RWPE2 (cell line): Measurements from ENCODE around the gene LDLRAD3.
"Not testable (repeated sequence)": the region's sequence is repeated elsewhere in the genome, so short reads cannot be mapped to it uniquely, and the experiment has no call there.

Experiments
- ATAC-seq: fragments of 200-7000 bp; cut with Tn5 transposase; 3 replicates; pipeline ENCODE4 v1.9.1; 2021; ENCODE audit warnings: low read depth
- DNase-seq: peaks from one replicate; pipeline ENCODE4 v3.0.0-alpha.2; 2020; ENCODE audit warnings: low spot score
- H3K27ac ChIP-seq: fragments of 450-650 bp; 2 replicates; pipeline ENCODE4 v1.5.1; 2017; ENCODE audit warnings: mild to moderate bottlenecking; ENCODE audit not compliant: poor library complexity, severe bottlenecking
- H3K27me3 ChIP-seq: fragments of 250-450 bp; sonication (Bioruptor Pico); 2 replicates; pipeline ENCODE4 v1.5.1; 2021; ENCODE audit warnings: mild to moderate bottlenecking, moderate library complexity; ENCODE audit not compliant: insufficient read depth, poor library complexity, severe bottlenecking
- H3K36me3 ChIP-seq: fragments of 250-450 bp; sonication (Bioruptor Pico); 2 replicates; pipeline ENCODE4 v1.5.1; 2020; ENCODE audit warnings: low read depth, mild to moderate bottlenecking, moderate library complexity
- H3K4me1 ChIP-seq: fragments of 250-450 bp; sonication (Bioruptor Pico); 2 replicates; pipeline ENCODE4 v1.5.1; 2021; ENCODE audit warnings: mild to moderate bottlenecking, moderate library complexity; ENCODE audit not compliant: insufficient read depth, poor library complexity, severe bottlenecking
- H3K4me3 ChIP-seq: fragments of 250-450 bp; sonication (Bioruptor Pico); 2 replicates; pipeline ENCODE4 v1.5.1; 2021; ENCODE audit warnings: mild to moderate bottlenecking, moderate library complexity; ENCODE audit not compliant: severe bottlenecking
- H3K9me3 ChIP-seq: fragments of 250-450 bp; sonication (Bioruptor Pico); 2 replicates; pipeline ENCODE4 v1.5.1; 2021; ENCODE audit warnings: mild to moderate bottlenecking, moderate library complexity; ENCODE audit not compliant: severe bottlenecking
- CTCF ChIP-seq: fragments of 450-650 bp; IDR thresholded peaks from one replicate; pipeline ENCODE4 v1.5.1; 2017; ENCODE audit warnings: mild to moderate bottlenecking, moderate library complexity; ENCODE audit not compliant: poor library complexity, severe bottlenecking

LDLRAD3 gene

GRCh38 chr11:35911616-35912165, 32.2 kb upstream of the LDLRAD3 start:
- ATAC-seq: no peak
- H3K27me3 ChIP-seq: no peaks in the 10 kb centered on the region
- H3K4me3 ChIP-seq: no peak overlapping the region
- peaks cover 25% of the 10 kb centered on the region for H3K4me1 ChIP-seq
- no peaks in the 10 kb centered on the region for H3K36me3 ChIP-seq
- no peak overlapping the region for H3K27ac ChIP-seq
- DNase-seq: no peak
- TF ChIP-seq CTCF: no peak
- no peaks in the 10 kb centered on the region for H3K9me3 ChIP-seq

GRCh38 chr11:35912436-35912835, 31.4 kb upstream of the LDLRAD3 start:
- DNase-seq, H3K27me3 ChIP-seq, H3K4me3 ChIP-seq, H3K27ac ChIP-seq, H3K9me3 ChIP-seq, ATAC-seq, H3K36me3 ChIP-seq: not testable (repeated sequence)
- peaks cover 24% of the 10 kb centered on the region for H3K4me1 ChIP-seq

- Histone ChIP-seq H3K36me3 (no peaks in the 10 kb centered on the region), H3K27me3 (no peaks in the 10 kb centered on the region), H3K4me3 (no peak overlapping the region), H3K9me3 (no peaks in the 10 kb centered on the region), H3K4me1 (peaks cover 17% of the 10 kb centered on the region), H3K27ac (no peak overlapping the region)
- no peak for TF ChIP-seq CTCF
- no peak for DNase-seq
- ATAC-seq: no peak
Measured at GRCh38 chr11:35912883-35913624, 30.8 kb upstream of the LDLRAD3 start.

- DNase-seq (no peak), ATAC-seq (no peak)
- H3K27me3 ChIP-seq: no peaks in the 10 kb centered on the region
- no peaks in the 10 kb centered on the region for H3K36me3 ChIP-seq
- no peaks in the 10 kb centered on the region for H3K9me3 ChIP-seq
- peaks cover 5% of the 10 kb centered on the region for H3K4me1 ChIP-seq
- no peak for TF ChIP-seq CTCF
- H3K27ac ChIP-seq: no peak overlapping the region
- no peak overlapping the region for H3K4me3 ChIP-seq
Measured at GRCh38 chr11:35914816-35915215, 29.0 kb upstream of the LDLRAD3 start.

GRCh38 chr11:35916270-35916669, 27.6 kb upstream of the LDLRAD3 start:
- Histone ChIP-seq H3K9me3 (no peaks in the 10 kb centered on the region), H3K27me3 (no peaks in the 10 kb centered on the region), H3K36me3 (no peaks in the 10 kb centered on the region), H3K4me3 (no peak overlapping the region), H3K4me1 (peaks cover 5% of the 10 kb centered on the region), H3K27ac (no peak overlapping the region)
- no peak for TF ChIP-seq CTCF
- DNase-seq: no peak
- no peak for ATAC-seq
